H1 (cell line): ENCODE data around the gene PDK1. TPM values are rescaled to one million over a fixed set of nuclear protein-coding genes. Genes with fewer than 3 reads are reported as not detected.

ENCODE experiments used
- CTCF ChIA-PET: fragments of 300-600 bp; sonication (Branson Sonifier 250); formaldehyde crosslinking; loops from one replicate; lab custom pipeline; 2021; ENCODE audit not compliant: partially characterized antibody; lab: Charles Lee
- POLR2A ChIA-PET: fragments of 300-600 bp; sonication (Branson Sonifier 250); formaldehyde crosslinking; loops from one replicate; lab custom pipeline; 2021; ENCODE audit warnings: inconsistent platforms; ENCODE audit not compliant: partially characterized antibody; lab: Charles Lee
- DNase-seq, 2 experiments: peaks; one replicate each; pipeline versions ENCODE4 v3.0.0 to v3.0.0-alpha.2; 2010 to 2022; ENCODE audit warnings: low spot score in 2 of 2, low read depth in 1 of 2, mixed read lengths in 1 of 2
- FAIRE-seq: peaks from 2 replicates; lab custom pipeline; 2011; peaks lifted over from hg19 to GRCh38; lab: Jason Lieb, UNC
- H2AFZ ChIP-seq: 2 replicates; pipeline ENCODE4 v1.8.1; 2012; ENCODE audit warnings: low read length, inconsistent platforms
- H2AK5ac ChIP-seq: 2 replicates; pipeline ENCODE4 v1.6.1; 2013; ENCODE audit warnings: low read depth, low read length
- H2BK120ac ChIP-seq: replicated peaks from 2 replicates; pipeline ENCODE3; 2013; ENCODE audit warnings: low read depth, low read length, inconsistent platforms
- H2BK12ac ChIP-seq: 2 replicates; pipeline ENCODE4 v1.6.1; 2013; ENCODE audit warnings: low read depth, low read length
- H2BK15ac ChIP-seq: 2 replicates; pipeline ENCODE4 v1.6.1; 2013; ENCODE audit warnings: low read length
- H2BK20ac ChIP-seq: 2 replicates; pipeline ENCODE4 v1.6.1; 2013; ENCODE audit warnings: low read length
- H2BK5ac ChIP-seq: 2 replicates; pipeline ENCODE4 v1.6.1; 2013; ENCODE audit warnings: low read depth, low read length
- H3K14ac ChIP-seq: 2 replicates; pipeline ENCODE4 v1.6.1; 2013; ENCODE audit warnings: inconsistent platforms; ENCODE audit not compliant: insufficient read length
- H3K18ac ChIP-seq: 2 replicates; pipeline ENCODE4 v1.6.1; 2013; ENCODE audit warnings: low read length; ENCODE audit errors: extremely low read depth
- H3K23ac ChIP-seq: 2 replicates; pipeline ENCODE4 v1.6.1; 2013; ENCODE audit warnings: inconsistent platforms; ENCODE audit not compliant: insufficient read length
- H3K23me2 ChIP-seq: 2 replicates; pipeline ENCODE4 v1.6.1; 2013; ENCODE audit warnings: low read depth, low read length
- H3K27ac ChIP-seq: 2 replicates; pipeline ENCODE4 v1.6.1; 2011; ENCODE audit warnings: low read depth, low read length, inconsistent platforms
- H3K27me3 ChIP-seq, 4 experiments: replicated peaks in 1 of 4; 1 replicate in 1 of 4; 2 replicates in 3 of 4; pipeline versions ENCODE4 v1.6.1 to v1.8.1; 2011 to 2013; ENCODE audit warnings: low read length in 3 of 4, mild to moderate bottlenecking in 3 of 4, inconsistent platforms in 2 of 4, mixed read lengths in 2 of 4, moderate library complexity in 1 of 4; ENCODE audit not compliant: control insufficient read depth in 3 of 4, insufficient read depth in 3 of 4; ENCODE audit errors: extremely low read depth in 1 of 4
- H3K36me3 ChIP-seq, 4 experiments: 2 replicates each; pipeline versions ENCODE4 v1.6.1 to v1.8.1; 2011 to 2013; ENCODE audit warnings: mild to moderate bottlenecking in 4 of 4, low read length in 3 of 4, moderate library complexity in 2 of 4, control low read depth in 1 of 4, inconsistent platforms in 1 of 4; ENCODE audit not compliant: insufficient read depth in 4 of 4, control insufficient read depth in 2 of 4
- H3K4ac ChIP-seq: replicated peaks from 2 replicates; pipeline ENCODE3; 2013; ENCODE audit warnings: low read length, low read depth, mixed read lengths, inconsistent platforms; ENCODE audit not compliant: insufficient read length
- H3K4me1 ChIP-seq, 4 experiments: replicated peaks in 1 of 4; 1 replicate in 1 of 4; 2 replicates in 3 of 4; pipeline versions ENCODE4 v1.6.1 to v1.8.1; 2011 to 2013; ENCODE audit warnings: low read length in 3 of 4, inconsistent platforms in 2 of 4, mixed read lengths in 1 of 4; ENCODE audit not compliant: insufficient read depth in 4 of 4, control insufficient read depth in 3 of 4
- H3K4me2 ChIP-seq, 2 experiments: 2 replicates each; pipeline versions ENCODE4 v1.6.1 to v1.8.1; 2011 to 2013; ENCODE audit warnings: low read depth in 2 of 2, low read length in 2 of 2, control low read depth in 1 of 2, inconsistent platforms in 1 of 2, mild to moderate bottlenecking in 1 of 2; ENCODE audit not compliant: insufficient read depth in 1 of 2
- H3K4me3 ChIP-seq, 4 experiments: fragments of 200-600, 300-600 bp in 1 of 4; sonication (generic), shearing (Covaris generic), sonication (Bioruptor Twin) in 1 of 4; 2 replicates each; pipeline versions ENCODE4 v1.5.1 to v1.8.1; 2011 to 2016; ENCODE audit warnings: low read length in 4 of 4, low read depth in 3 of 4, control low read depth in 2 of 4, inconsistent platforms in 2 of 4, mild to moderate bottlenecking in 2 of 4, mixed read lengths in 1 of 4, moderate library complexity in 1 of 4; ENCODE audit not compliant: insufficient read depth in 2 of 4; ENCODE audit errors: extremely low read depth in 1 of 4
- H3K56ac ChIP-seq: replicated peaks from 2 replicates; pipeline ENCODE3; 2013; ENCODE audit warnings: low read depth, mild to moderate bottlenecking, mixed read lengths, low read length, inconsistent platforms; ENCODE audit not compliant: insufficient read length
- H3K79me1 ChIP-seq: 2 replicates; pipeline ENCODE4 v1.6.1; 2013; ENCODE audit warnings: low read depth, low read length, control low read depth
- H3K79me2 ChIP-seq, 2 experiments: 2 replicates each; pipeline versions ENCODE4 v1.6.1 to v1.8.1; 2012 to 2013; ENCODE audit warnings: low read length in 2 of 2, mild to moderate bottlenecking in 2 of 2, inconsistent platforms in 1 of 2; ENCODE audit not compliant: insufficient read depth in 2 of 2, control insufficient read depth in 1 of 2
- H3K9ac ChIP-seq, 4 experiments: replicated peaks in 1 of 4; 1 replicate in 1 of 4; 2 replicates in 3 of 4; pipeline versions ENCODE4 v1.6.1 to v1.8.1; 2011 to 2013; ENCODE audit warnings: low read depth in 3 of 4, low read length in 3 of 4, control low read depth in 2 of 4, mild to moderate bottlenecking in 2 of 4, moderate library complexity in 2 of 4, inconsistent platforms in 1 of 4; ENCODE audit errors: extremely low read depth in 1 of 4
- H3K9me3 ChIP-seq, 2 experiments: 2 replicates each; pipeline versions ENCODE4 v1.6.1 to v1.8.1; 2012 to 2013; ENCODE audit warnings: mild to moderate bottlenecking in 2 of 2, moderate library complexity in 2 of 2, control low read depth in 1 of 2, inconsistent platforms in 1 of 2, low read depth in 1 of 2, low read length in 1 of 2, mixed read lengths in 1 of 2; ENCODE audit not compliant: insufficient read depth in 2 of 2
- H4K20me1 ChIP-seq, 2 experiments: replicated peaks in 1 of 2; 2 replicates each; pipeline versions ENCODE3 to v1.8.1; 2011 to 2013; ENCODE audit warnings: inconsistent platforms in 2 of 2, low read length in 2 of 2, mild to moderate bottlenecking in 1 of 2; ENCODE audit not compliant: insufficient read depth in 2 of 2, control insufficient read depth in 1 of 2
- H4K5ac ChIP-seq: 2 replicates; pipeline ENCODE4 v1.6.1; 2013; ENCODE audit warnings: low read length, low read depth, mixed read lengths, inconsistent platforms; ENCODE audit not compliant: insufficient read length
- H4K8ac ChIP-seq: 2 replicates; pipeline ENCODE4 v1.8.0; 2013; ENCODE audit warnings: mild to moderate bottlenecking, moderate library complexity, low read length, inconsistent platforms; ENCODE audit not compliant: insufficient read depth; ENCODE audit errors: extremely low read depth
- H4K91ac ChIP-seq: replicated peaks from 2 replicates; pipeline ENCODE3; 2013; ENCODE audit warnings: low read length, mixed read lengths, inconsistent platforms; ENCODE audit not compliant: insufficient read length
- EP300 ChIP-seq, 2 experiments: IDR thresholded peaks; 1 replicate in 1 of 2; 2 replicates in 1 of 2; pipeline ENCODE4 v1.6.1; 2011 to 2012; ENCODE audit warnings: low read depth in 2 of 2, low read length in 2 of 2, mild to moderate bottlenecking in 2 of 2, borderline replicate concordance in 1 of 2, inconsistent platforms in 1 of 2, moderate library complexity in 1 of 2
- KDM4A ChIP-seq: IDR thresholded peaks from one replicate; pipeline ENCODE4 v1.7.1; 2012; ENCODE audit warnings: low read depth, mild to moderate bottlenecking, moderate library complexity, low read length, inconsistent platforms; ENCODE audit not compliant: severe bottlenecking
- WGBS, 2 experiments: shearing (Covaris generic) in 1 of 2; methylation state at CpG; one replicate each; pipeline versions ENCODE4 v1.1.6 to v1.1.7; 2013 to 2015; ENCODE audit warnings: low lambda C conversion rate in 2 of 2, mixed read lengths in 2 of 2, inconsistent platforms in 1 of 2, low coverage in 1 of 2, missing lambda C conversion rate in 1 of 2; ENCODE audit not compliant: insufficient replicate concordance in 2 of 2, insufficient coverage in 1 of 2, insufficient read length in 1 of 2; ENCODE audit errors: extremely low coverage in 1 of 2, missing lambda C conversion rate in 1 of 2; 5-methylcytosine and 5-hydroxymethylcytosine counted together
- polyA plus RNA-seq, 7 experiments: library from polyadenylated mRNA; depleted of rRNA in 3 of 7; stranded (reverse) in 5 of 7; unstranded in 2 of 7; fragments of >200 nt in 5 of 7; fragments of 200-250 nt in 2 of 7; gene quantifications; 1 replicate in 5 of 7; 2 replicates in 1 of 7; 4 replicates in 1 of 7; pipeline versions ENCODE4 v1.2.1 to v1.2.3, GENCODE V29; 2011 to 2013; ENCODE audit warnings: missing spikeins in 2 of 7, mixed read lengths in 2 of 7
- total RNA-seq: library from RNA; stranded (reverse); fragmentation: NEBNext Ultra II Directional; extraction: Animal tissue kit (Norgen Biotek cat#: 25700); gene quantifications from 2 replicates; pipeline ENCODE4 v1.2.1, GENCODE V29; 2021

The PDK1 gene
- total and polyA plus RNA-seq, 2 of the 8 experiments (the other 6 are each of a cell fraction or from before 2014, with no cell fraction given): 18.2 to 21.9 TPM

DNA sequence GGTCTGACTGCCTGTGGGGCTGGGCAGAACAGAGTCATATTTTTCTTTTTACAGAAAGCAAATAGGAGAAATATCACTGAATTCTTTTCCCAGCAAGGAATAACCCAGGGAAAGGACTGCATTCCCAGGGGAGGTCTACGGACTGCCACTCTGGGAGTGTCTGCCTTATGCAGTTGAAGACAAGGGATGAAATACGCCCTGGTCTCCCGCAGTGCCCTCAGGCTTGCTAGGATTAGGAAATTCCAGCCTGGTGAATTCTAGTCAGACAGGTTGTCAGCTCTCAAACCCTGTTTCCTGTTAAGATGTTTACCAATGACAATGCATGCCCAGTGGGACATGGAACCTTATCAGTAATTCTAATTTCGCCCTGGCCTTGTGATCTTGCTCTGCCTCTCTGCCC, 30.3 kb upstream of the PDK1 start:
- no peak for DNase-seq
- POLR2A ChIA-PET: no interaction called here
- TF ChIP-seq EP300 (IDR thresholded peaks at IDR 0.05; ENCODE audit: borderline replicate concordance in 1 of 2, low read depth in 2 of 2, low read length in 2 of 2): peak in 1 of 2 experiments; percentile 98; a peak in 1 of 3 replicates
- TF ChIP-seq KDM4A: no peak

More for the DNA sequence above, 30.3 kb upstream of the PDK1 start:
- Histone ChIP-seq H2BK12ac (no peak overlapping the region), H4K8ac (no peak overlapping the region), H3K4ac (no peak overlapping the region), H3K4me3 (no peak overlapping the region), H2AFZ (no peak overlapping the region), H2BK15ac (no peak overlapping the region), H3K4me2 (no peak overlapping the region), H3K9me3 (peaks cover 25 to 50% of the 10 kb centered on the region in 2 experiments), H2BK20ac (no peak overlapping the region), H3K79me2 (no peaks in the 10 kb centered on the region), H3K14ac (no peak overlapping the region), H2BK120ac (no peak overlapping the region), H2AK5ac (no peak overlapping the region), H3K23ac (no peak overlapping the region), H4K5ac (no peak overlapping the region), H3K36me3 (peaks cover 0 to 21% (median 1%) of the 10 kb centered on the region in 4 experiments; a peak in 2 of 8 replicates), H3K27me3 (no peaks in the 10 kb centered on the region), H4K91ac (no peak overlapping the region), H2BK5ac (no peak overlapping the region), H3K18ac (no peak overlapping the region), H3K56ac (no peak overlapping the region), H3K23me2 (no peaks in the 10 kb centered on the region), H3K4me1 (no peaks in the 10 kb centered on the region), H3K79me1 (no peaks in the 10 kb centered on the region), H3K27ac (no peak overlapping the region), H4K20me1 (no peaks in the 10 kb centered on the region), H3K9ac (no peak overlapping the region)
- 80% methylated on average over 4 of the region's 4 CpGs; no CpG with 5 or more reads in 1 of the 2 experiments for WGBS, 2 experiments
- CTCF ChIA-PET: interaction anchor here (0.8 kb wide), 1 partner anchor 1607 kb away, joined by 3 read pairs; no protein-coding TSS in a partner anchor
- FAIRE-seq: no peak
